ENCODE results near the gene OR51E1. TPM values are rescaled to one million over a fixed set of nuclear protein-coding genes. Genes with fewer than 3 reads are reported as not detected.

Gene OR51E1
- polyA plus RNA-seq (2012; ENCODE audit: insufficient read length, low read depth), result not detected

- TF ChIP-seq TAF1 (IDR thresholded peaks at IDR 0.05; ENCODE audit: borderline replicate concordance, insufficient read depth, low read length) (no peak), POLR2AphosphoS5 (IDR thresholded peaks at IDR 0.05; ENCODE audit: low read depth, low read length) (no peak), SIN3A (IDR thresholded peaks at IDR 0.05; ENCODE audit: borderline replicate concordance, insufficient read depth, low read length) (no peak), FOXP2 (optimal IDR thresholded peaks at IDR 0.05; ENCODE audit: borderline replicate concordance, extremely low read depth, extremely low read length, insufficient read depth) (no peak), REST (IDR thresholded peaks at IDR 0.05; ENCODE audit: insufficient read depth in 1 of 2, low read depth in 2 of 2, low read length in 2 of 2) (no peak)
Observed at GRCh38 chr11:4643682-4644081, at the start of gene OR51E1. OR51E1 (plus strand) TSS chr11:4643982; CDS start chr11:4652527, 8,545 bp downstream.

GRCh38 chr11:4605057-4605456, 38.7 kb upstream of the OR51E1 start:
- TF ChIP-seq POLR2AphosphoS5 (IDR thresholded peaks at IDR 0.05; ENCODE audit: low read depth, low read length), result no peak
- TF ChIP-seq REST (IDR thresholded peaks at IDR 0.05; ENCODE audit: insufficient read depth in 1 of 2, low read depth in 2 of 2, low read length in 2 of 2), result no peak
- no peak for TF ChIP-seq TAF1 (IDR thresholded peaks at IDR 0.05; ENCODE audit: borderline replicate concordance, insufficient read depth, low read length)
- TF ChIP-seq FOXP2 (optimal IDR thresholded peaks at IDR 0.05; ENCODE audit: borderline replicate concordance, extremely low read depth, extremely low read length, insufficient read depth), result no peak
- TF ChIP-seq SIN3A (IDR thresholded peaks at IDR 0.05; ENCODE audit: borderline replicate concordance, insufficient read depth, low read length), result no peak

GRCh38 chr11:4606231-4607015, 37.4 kb upstream of the OR51E1 start:
- TF ChIP-seq FOXP2 (optimal IDR thresholded peaks at IDR 0.05; ENCODE audit: borderline replicate concordance, extremely low read depth, extremely low read length, insufficient read depth) (no peak), SIN3A (IDR thresholded peaks at IDR 0.05; ENCODE audit: borderline replicate concordance, insufficient read depth, low read length) (no peak), POLR2AphosphoS5 (IDR thresholded peaks at IDR 0.05; ENCODE audit: low read depth, low read length) (no peak), TAF1 (IDR thresholded peaks at IDR 0.05; ENCODE audit: borderline replicate concordance, insufficient read depth, low read length) (no peak), REST (IDR thresholded peaks at IDR 0.05; ENCODE audit: insufficient read depth in 1 of 2, low read depth in 2 of 2, low read length in 2 of 2) (no peak)

GRCh38 chr11:4607096-4607495, 36.7 kb upstream of the OR51E1 start:
- no peak for TF ChIP-seq POLR2AphosphoS5 (IDR thresholded peaks at IDR 0.05; ENCODE audit: low read depth, low read length)
- no peak for TF ChIP-seq SIN3A (IDR thresholded peaks at IDR 0.05; ENCODE audit: borderline replicate concordance, insufficient read depth, low read length)
- no peak for TF ChIP-seq TAF1 (IDR thresholded peaks at IDR 0.05; ENCODE audit: borderline replicate concordance, insufficient read depth, low read length)
- no peak for TF ChIP-seq REST (IDR thresholded peaks at IDR 0.05; ENCODE audit: insufficient read depth in 1 of 2, low read depth in 2 of 2, low read length in 2 of 2)
- TF ChIP-seq FOXP2 (optimal IDR thresholded peaks at IDR 0.05; ENCODE audit: borderline replicate concordance, extremely low read depth, extremely low read length, insufficient read depth), result no peak
